Mesothelial cell of epicardium (in vitro differentiated cells): Measurements from ENCODE around the gene RNF213. TPM values are rescaled to one million over a fixed set of nuclear protein-coding genes. Genes with fewer than 3 reads are reported as not detected.

ENCODE experiments used
- DNase-seq, 2 experiments: peaks; one replicate each; pipeline ENCODE4 v3.0.0; 2021; ENCODE audit warnings: low spot score in 2 of 2; ENCODE audit not compliant: unreplicated experiment in 2 of 2
- H3K27ac Mint-ChIP-seq: 2 replicates; pipeline ENCODE4 v1.8.0; 2021; ENCODE audit warnings: mixed read lengths
- H3K27me3 Mint-ChIP-seq: 2 replicates; pipeline ENCODE4 v1.8.0; 2021; ENCODE audit warnings: low read depth, mixed read lengths
- H3K36me3 Mint-ChIP-seq: 2 replicates; pipeline ENCODE4 v1.8.0; 2021; ENCODE audit warnings: mixed read lengths
- H3K4me1 Mint-ChIP-seq: 2 replicates; pipeline ENCODE4 v1.8.0; 2021; ENCODE audit warnings: mixed read lengths
- H3K4me3 Mint-ChIP-seq: 2 replicates; pipeline ENCODE4 v1.8.0; 2021; ENCODE audit warnings: mild to moderate bottlenecking, moderate library complexity, mixed read lengths
- H3K9me3 Mint-ChIP-seq: 2 replicates; pipeline ENCODE4 v1.8.0; 2021; ENCODE audit warnings: mixed read lengths
- total RNA-seq: library from RNA; stranded (reverse); gene quantifications from 3 replicates; pipeline ENCODE4 v1.2.1, GENCODE V29; 2021
- TF ChIP-seq, protein P1 (sequence below): fragments of 200-600 bp; sonication (generic); IDR thresholded peaks from one replicate; pipeline ENCODE4 v1.5.0; 2021; ENCODE audit warnings: antibody characterized with exemption; ENCODE audit not compliant: unreplicated experiment

Gene RNF213
- total RNA-seq, 1 donor from 2014 or later, result 76.7 TPM

DNA sequence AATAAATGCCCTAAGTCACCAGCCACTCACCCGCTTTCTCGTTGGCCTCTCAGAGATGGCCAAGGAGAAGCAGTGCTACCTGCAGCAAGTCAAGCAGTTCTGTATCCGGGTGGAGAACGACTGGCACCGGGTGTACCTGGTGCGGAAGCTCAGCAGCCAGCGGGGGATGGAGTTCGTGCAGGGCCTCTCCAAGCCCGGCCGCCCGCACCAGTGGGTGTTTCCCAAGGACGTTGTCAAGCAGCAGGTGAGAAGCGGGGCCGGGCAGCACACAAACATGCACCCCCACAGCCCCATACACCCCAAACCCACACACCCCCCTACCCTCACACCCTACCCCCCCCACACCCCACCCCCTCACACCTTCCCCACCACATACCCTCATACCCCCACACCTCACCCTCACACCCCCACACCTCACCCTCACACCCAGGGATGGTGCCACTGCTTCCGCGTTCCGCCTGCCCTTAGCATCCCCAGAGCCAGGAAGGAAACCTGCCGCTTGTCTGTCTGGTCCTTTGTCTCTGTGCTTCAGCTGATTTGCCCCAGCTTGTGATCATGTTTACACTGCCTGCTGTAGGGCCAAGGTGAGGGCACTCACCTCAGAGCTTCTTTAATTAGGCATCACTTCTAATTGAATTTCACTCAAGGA, 112.4 kb downstream of the RNF213 start:
- Mint-ChIP-seq H3K36me3 (peaks cover 49% of the 10 kb centered on the region), H3K9me3 (no peaks in the 10 kb centered on the region), H3K27me3 (no peaks in the 10 kb centered on the region), H3K27ac (no peak overlapping the region), H3K4me1 (no peaks in the 10 kb centered on the region), H3K4me3 (no peak overlapping the region)
- DNase-seq, result no peak
- TF ChIP-seq, protein P1, sequence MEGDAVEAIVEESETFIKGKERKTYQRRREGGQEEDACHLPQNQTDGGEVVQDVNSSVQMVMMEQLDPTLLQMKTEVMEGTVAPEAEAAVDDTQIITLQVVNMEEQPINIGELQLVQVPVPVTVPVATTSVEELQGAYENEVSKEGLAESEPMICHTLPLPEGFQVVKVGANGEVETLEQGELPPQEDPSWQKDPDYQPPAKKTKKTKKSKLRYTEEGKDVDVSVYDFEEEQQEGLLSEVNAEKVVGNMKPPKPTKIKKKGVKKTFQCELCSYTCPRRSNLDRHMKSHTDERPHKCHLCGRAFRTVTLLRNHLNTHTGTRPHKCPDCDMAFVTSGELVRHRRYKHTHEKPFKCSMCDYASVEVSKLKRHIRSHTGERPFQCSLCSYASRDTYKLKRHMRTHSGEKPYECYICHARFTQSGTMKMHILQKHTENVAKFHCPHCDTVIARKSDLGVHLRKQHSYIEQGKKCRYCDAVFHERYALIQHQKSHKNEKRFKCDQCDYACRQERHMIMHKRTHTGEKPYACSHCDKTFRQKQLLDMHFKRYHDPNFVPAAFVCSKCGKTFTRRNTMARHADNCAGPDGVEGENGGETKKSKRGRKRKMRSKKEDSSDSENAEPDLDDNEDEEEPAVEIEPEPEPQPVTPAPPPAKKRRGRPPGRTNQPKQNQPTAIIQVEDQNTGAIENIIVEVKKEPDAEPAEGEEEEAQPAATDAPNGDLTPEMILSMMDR, result no peak

DNA sequence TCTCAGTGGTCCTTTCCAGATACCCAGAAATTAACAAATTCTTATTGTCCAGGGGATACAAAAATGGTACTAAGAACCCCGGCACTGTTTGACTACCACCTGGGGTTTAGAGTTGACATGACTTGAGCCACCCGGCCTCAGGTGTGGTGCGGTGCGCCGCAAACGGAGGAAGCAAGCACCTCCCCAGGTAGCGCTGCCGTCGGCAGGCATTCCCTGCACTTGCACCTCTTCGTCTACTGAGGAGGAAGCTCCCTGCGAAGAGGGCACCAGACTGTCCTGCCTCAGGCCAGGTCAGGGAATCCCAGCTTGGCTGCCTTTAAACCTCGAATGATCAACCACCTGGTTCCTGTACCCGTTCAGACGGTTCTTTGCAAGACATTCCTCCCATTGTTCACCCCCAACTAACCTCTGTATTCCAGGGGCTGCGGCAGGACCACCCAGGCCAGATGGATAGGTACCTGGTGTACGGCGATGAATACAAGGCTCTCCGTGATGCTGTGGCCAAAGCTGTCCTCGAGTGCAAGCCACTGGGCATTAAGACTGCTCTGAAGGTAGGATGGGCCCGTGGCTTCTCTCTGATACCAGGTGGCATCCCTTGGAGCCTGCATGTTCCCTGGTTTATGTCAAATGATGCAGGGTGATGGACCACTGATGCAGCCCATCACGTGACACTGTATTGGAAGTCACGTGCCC, 113.5 kb downstream of the RNF213 start:
- Mint-ChIP-seq H3K36me3 (peaks cover 47% of the 10 kb centered on the region), H3K4me1 (no peaks in the 10 kb centered on the region), H3K27ac (no peak overlapping the region), H3K27me3 (no peaks in the 10 kb centered on the region), H3K4me3 (no peak overlapping the region), H3K9me3 (no peaks in the 10 kb centered on the region)
- TF ChIP-seq, protein P1, result no peak
- DNase-seq, result no peak

DNA sequence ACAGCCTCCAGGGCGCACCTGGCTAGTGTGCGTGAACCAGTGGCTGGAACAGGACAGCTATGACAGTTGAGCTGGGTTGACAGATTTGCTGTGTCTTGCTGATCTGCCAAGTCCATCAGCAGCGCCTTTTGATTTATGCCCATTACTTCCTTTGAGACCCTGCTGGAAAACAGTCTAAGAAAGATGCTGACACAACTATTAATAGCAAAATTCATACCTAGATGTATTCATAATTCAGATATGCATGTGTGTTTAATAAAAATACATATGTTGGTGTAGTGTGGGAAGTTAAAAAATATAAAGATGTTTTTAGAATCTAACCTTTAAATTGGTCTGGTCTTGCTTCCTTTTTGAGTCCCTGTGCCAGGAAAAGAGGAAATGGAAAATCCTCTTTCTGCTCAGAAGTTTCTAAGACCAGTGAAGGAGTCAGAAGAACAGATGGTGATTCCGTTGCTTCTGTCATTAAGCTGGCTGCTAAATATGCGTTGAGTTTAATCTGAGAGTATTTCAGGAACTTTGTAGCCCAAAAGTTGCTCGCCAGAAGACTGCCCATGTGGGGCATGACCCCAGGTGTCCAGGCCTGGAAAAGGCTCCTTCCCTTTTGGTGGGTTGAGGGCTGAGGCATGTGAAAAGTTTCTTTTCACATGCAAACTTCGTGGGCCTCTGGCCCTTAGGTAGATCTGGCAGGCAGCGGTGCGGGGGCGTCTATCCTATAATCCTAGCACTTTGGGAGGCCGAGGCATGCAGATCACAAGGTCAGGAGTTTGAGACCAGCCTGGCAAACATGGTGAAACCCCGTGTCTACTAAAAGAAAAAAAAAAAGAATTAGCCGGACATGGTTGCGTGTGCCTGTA, 114.3 kb downstream of the RNF213 start:
- no peak overlapping the region for H3K4me3 Mint-ChIP-seq
- no peak overlapping the region for H3K27ac Mint-ChIP-seq
- peaks cover 40% of the 10 kb centered on the region for H3K36me3 Mint-ChIP-seq
- H3K4me1 Mint-ChIP-seq, result no peaks in the 10 kb centered on the region
- no peaks in the 10 kb centered on the region for H3K27me3 Mint-ChIP-seq
- TF ChIP-seq, protein P1, result no peak
- no peak for DNase-seq
- H3K9me3 Mint-ChIP-seq, result no peaks in the 10 kb centered on the region

DNA sequence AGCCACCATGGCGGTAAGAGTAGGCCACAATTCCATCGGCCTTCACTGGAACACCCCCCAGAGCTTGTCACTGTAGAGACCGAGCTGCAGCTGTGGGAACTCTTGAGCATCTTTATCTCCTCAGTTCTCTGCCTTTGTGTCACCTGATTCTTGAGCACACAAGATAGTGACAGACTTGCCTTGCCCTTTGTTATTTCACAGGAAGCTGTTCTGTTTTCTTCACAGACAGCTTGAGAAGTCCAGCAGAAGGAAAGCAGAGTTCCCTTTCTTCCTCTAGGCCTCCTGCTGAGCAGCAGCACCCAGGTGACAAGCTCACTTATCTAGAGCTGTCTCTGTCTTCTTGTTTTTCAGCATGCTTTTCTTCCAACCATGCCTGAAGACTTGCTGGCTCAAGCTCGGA, 115.9 kb downstream of the RNF213 start:
- Mint-ChIP-seq H3K4me3 (no peak overlapping the region), H3K4me1 (no peaks in the 10 kb centered on the region), H3K9me3 (no peaks in the 10 kb centered on the region), H3K36me3 (peaks cover 41% of the 10 kb centered on the region), H3K27ac (no peak overlapping the region), H3K27me3 (no peaks in the 10 kb centered on the region)
- TF ChIP-seq, protein P1, result no peak
- no peak for DNase-seq

DNA sequence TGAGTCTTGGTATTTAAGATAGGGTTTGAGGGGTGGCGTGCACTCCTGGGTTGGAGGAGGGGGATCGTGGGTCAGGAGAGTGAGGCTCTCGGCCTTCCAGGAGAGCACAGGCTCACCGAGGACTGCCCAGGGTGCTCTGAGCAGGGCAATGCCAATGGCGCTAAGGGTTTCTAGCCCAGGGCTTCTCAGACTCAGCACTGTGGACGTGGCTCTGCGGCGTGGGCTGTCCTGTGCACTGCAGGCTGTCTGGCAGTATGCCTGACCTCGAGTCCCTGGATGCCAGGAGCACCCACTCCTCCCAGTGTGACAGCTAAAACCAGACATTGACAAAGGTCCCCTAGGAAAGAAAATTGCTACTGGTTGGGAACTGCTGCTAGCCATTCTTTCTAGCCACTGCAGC, 117.1 kb downstream of the RNF213 start:
- peaks cover 38% of the 10 kb centered on the region for H3K36me3 Mint-ChIP-seq
- H3K27ac Mint-ChIP-seq, result no peak overlapping the region

More for the DNA sequence above, 117.1 kb downstream of the RNF213 start:
- Mint-ChIP-seq H3K27me3 (no peaks in the 10 kb centered on the region), H3K4me3 (no peak overlapping the region), H3K4me1 (no peaks in the 10 kb centered on the region), H3K9me3 (no peaks in the 10 kb centered on the region)
- TF ChIP-seq, protein P1, result no peak
- no peak for DNase-seq
